ENCODE results near the gene SRPRB. TPM values are rescaled to one million over a fixed set of nuclear protein-coding genes. Genes with fewer than 3 reads are reported as not detected.
"Not testable (repeated sequence)": the region's sequence is repeated elsewhere in the genome, so short reads cannot be mapped to it uniquely, and the experiment has no call there.

SRPRB gene
- total RNA-seq, 2 experiments from 2014 or later: 45.9 to 49.6 TPM

- POLR2A ChIA-PET: no interaction called here
- no peak for DNase-seq
- Mint-ChIP-seq H3K4me1 (no peaks in the 10 kb centered on the region), H3K27ac (no peak overlapping the region), H3K9me3 (no peaks in the 10 kb centered on the region), H3K36me3 (ENCODE audit: low read depth) (no peaks in the 10 kb centered on the region), H3K27me3 (peaks cover 27% of the 10 kb centered on the region), H3K4me3 (no peak overlapping the region)
- CTCF ChIA-PET: no interaction called here
These were observed 40.4 kb upstream of the SRPRB start for GRCh38 chr3:133765256-133765655.

- no peaks in the 10 kb centered on the region for H3K36me3 Mint-ChIP-seq (ENCODE audit: low read depth)
- no peak overlapping the region for H3K4me3 Mint-ChIP-seq
- H3K9me3 Mint-ChIP-seq: no peaks in the 10 kb centered on the region
- peaks cover 27% of the 10 kb centered on the region for H3K27me3 Mint-ChIP-seq
- no peak for DNase-seq
- no peaks in the 10 kb centered on the region for H3K4me1 Mint-ChIP-seq
- ChIA-PET POLR2A (no interaction called here), CTCF (no interaction called here)
- H3K27ac Mint-ChIP-seq: no peak overlapping the region
These were observed 38.0 kb upstream of the SRPRB start for GRCh38 chr3:133767607-133768006.

- Mint-ChIP-seq H3K27ac (no peak overlapping the region), H3K27me3 (peaks cover 16% of the 10 kb centered on the region), H3K9me3 (no peaks in the 10 kb centered on the region), H3K4me3 (no peak overlapping the region), H3K4me1 (no peaks in the 10 kb centered on the region), H3K36me3 (ENCODE audit: low read depth) (no peaks in the 10 kb centered on the region)
- no peak for DNase-seq
- POLR2A ChIA-PET: no interaction called here
- CTCF ChIA-PET: no interaction called here
These were observed 36.1 kb upstream of the SRPRB start for GRCh38 chr3:133769536-133769935.

DNA sequence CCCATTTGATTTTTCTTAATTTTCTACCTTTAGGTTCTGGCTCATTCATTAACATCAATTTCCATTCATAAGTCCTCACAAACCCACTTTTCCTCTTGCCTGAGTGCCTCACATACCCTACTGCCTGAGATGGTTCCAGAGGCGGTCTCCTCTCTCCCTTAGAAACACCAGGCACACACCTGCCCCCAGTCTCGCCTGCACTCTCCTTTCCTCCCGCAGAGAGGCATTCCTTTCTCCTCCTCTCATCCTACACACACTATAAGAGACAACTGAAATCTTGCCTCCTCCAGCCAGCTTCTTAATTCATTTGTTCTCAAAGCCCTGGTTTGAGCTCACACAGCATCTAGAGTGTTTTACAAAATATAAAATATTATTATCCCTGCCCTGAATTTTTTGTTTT is 31.9 kb upstream of the SRPRB start:
- Mint-ChIP-seq H3K27me3 (peaks cover 15% of the 10 kb centered on the region), H3K4me1 (no peaks in the 10 kb centered on the region), H3K36me3 (ENCODE audit: low read depth) (no peaks in the 10 kb centered on the region), H3K4me3 (no peak overlapping the region), H3K27ac (no peak overlapping the region), H3K9me3 (no peaks in the 10 kb centered on the region)
- ChIA-PET POLR2A (no interaction called here), CTCF (interaction anchor here (0.9 kb wide), 1 partner anchor 112 kb away, joined by 4 read pairs; the partner anchor contains the start of gene TOPBP1)
- DNase-seq: no peak

GRCh38 chr3:133775309-133775708 is 30.3 kb upstream of the SRPRB start:
- Mint-ChIP-seq H3K4me3 (no peak overlapping the region), H3K36me3 (ENCODE audit: low read depth) (no peaks in the 10 kb centered on the region), H3K27ac (no peak overlapping the region), H3K27me3 (peaks cover 25% of the 10 kb centered on the region), H3K4me1 (no peaks in the 10 kb centered on the region), H3K9me3 (no peaks in the 10 kb centered on the region)
- CTCF ChIA-PET: no interaction called here
- DNase-seq: no peak
- POLR2A ChIA-PET: no interaction called here

- CTCF ChIA-PET: interaction anchor here (0.7 kb wide), 1 partner anchor 119 kb away, joined by 3 read pairs; no protein-coding TSS in a partner anchor
- DNase-seq: no peak
- H3K27ac Mint-ChIP-seq: no peak overlapping the region
- POLR2A ChIA-PET: no interaction called here
- no peaks in the 10 kb centered on the region for H3K36me3 Mint-ChIP-seq (ENCODE audit: low read depth)
- H3K27me3 Mint-ChIP-seq: peaks cover 25% of the 10 kb centered on the region
- no peak overlapping the region for H3K4me3 Mint-ChIP-seq
- no peaks in the 10 kb centered on the region for H3K4me1 Mint-ChIP-seq
- no peaks in the 10 kb centered on the region for H3K9me3 Mint-ChIP-seq
These were observed 29.8 kb upstream of the SRPRB start for GRCh38 chr3:133775835-133776234.

DNA sequence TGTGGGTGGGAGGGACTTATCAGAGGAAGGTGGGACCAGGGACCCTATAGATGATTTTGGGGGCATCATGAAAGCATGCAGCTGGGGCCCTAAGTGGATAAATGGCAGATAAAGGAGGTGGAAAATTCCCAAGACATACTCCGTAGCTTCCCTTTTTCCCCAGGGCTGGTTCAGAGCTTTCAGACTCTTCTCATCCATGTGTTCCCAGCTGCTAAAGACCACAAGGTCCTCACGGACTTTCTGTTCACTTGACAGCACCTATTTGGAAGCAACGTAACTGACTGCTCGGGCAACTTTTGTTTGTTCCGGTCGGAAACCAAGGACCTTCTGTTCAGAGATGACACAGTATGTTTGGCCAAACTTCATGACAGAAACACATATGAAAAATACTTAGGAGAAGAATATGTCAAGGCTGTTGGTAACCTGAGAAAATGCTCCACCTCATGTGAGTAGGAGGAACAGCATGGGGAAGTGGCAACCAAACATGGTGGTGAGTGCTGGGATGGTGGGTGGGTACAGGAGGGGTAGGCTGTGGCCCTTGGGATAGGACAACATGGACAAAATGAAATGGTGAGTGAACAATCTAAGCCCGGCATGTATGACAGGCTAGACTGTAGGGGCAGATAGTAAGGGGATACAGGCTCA is 28.7 kb upstream of the SRPRB start:
- CTCF ChIA-PET: no interaction called here
- Mint-ChIP-seq H3K27me3 (peaks cover 29% of the 10 kb centered on the region), H3K4me3 (no peak overlapping the region)

GRCh38 chr3:133777807-133778568 is 27.6 kb upstream of the SRPRB start:
- no peaks in the 10 kb centered on the region for H3K9me3 Mint-ChIP-seq
- no peak overlapping the region for H3K27ac Mint-ChIP-seq
- peaks cover 35% of the 10 kb centered on the region for H3K27me3 Mint-ChIP-seq
- H3K4me1 Mint-ChIP-seq: no peaks in the 10 kb centered on the region
- no peak for DNase-seq
- no peaks in the 10 kb centered on the region for H3K36me3 Mint-ChIP-seq (ENCODE audit: low read depth)
- POLR2A ChIA-PET: no interaction called here
- CTCF ChIA-PET: no interaction called here
- no peak overlapping the region for H3K4me3 Mint-ChIP-seq

More for the DNA sequence above, 28.7 kb upstream of the SRPRB start:
- Mint-ChIP-seq H3K9me3 (no peaks in the 10 kb centered on the region), H3K36me3 (ENCODE audit: low read depth) (no peaks in the 10 kb centered on the region), H3K27ac (no peak overlapping the region), H3K4me1 (no peaks in the 10 kb centered on the region)
- POLR2A ChIA-PET: no interaction called here
- DNase-seq: no peak

DNA sequence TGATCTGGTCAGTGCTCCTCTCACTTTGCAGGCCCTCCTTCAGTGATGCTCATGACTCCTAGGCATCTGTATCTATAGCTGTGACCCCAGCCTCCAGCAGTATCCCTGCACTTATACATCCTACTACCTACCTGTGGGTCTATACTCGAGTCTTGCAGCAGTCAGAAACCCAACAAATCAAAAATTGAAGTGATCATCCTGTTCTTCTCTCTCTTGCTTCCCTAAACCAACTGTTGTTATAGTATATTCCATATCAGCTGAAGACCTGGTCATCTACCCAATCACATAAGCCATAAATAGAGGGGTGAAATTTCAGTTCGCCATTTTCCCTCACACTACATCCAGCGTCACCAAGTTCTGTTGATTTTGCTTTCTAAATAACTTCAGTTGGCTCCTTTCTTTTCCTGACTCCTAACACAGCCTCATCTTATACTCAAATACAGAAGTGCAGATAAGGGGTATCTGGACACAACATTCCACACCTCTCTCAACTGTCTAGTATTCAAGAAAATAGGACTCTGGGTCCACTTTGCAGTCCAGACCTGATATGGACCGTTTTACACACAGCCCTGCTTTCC is 25.9 kb upstream of the SRPRB start:
- CTCF ChIA-PET: no interaction called here
- Mint-ChIP-seq H3K9me3 (no peaks in the 10 kb centered on the region), H3K27ac (no peak overlapping the region), H3K4me1 (no peaks in the 10 kb centered on the region), H3K4me3 (no peak overlapping the region), H3K36me3 (ENCODE audit: low read depth) (no peaks in the 10 kb centered on the region), H3K27me3 (peaks cover 37% of the 10 kb centered on the region)
- POLR2A ChIA-PET: no interaction called here
- no peak for DNase-seq

DNA sequence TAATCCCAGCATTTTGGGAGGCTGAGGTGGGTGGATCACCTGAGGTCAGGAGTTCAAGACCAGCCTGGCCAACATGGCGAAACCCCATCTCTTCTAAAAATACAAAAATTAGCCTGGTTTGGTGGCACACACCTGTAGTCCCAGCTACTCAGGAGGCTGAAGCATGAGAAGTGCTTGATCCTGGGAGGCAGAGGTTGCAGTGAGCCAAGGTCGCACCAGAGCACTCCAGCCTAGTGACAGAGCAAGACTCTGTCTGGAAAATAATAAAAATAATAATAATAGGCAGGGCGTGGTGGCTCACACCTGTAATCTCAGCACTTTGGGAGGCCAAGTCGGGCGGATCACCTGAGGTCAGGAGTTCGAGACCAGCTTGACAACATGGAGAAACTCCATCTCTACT is 24.9 kb upstream of the SRPRB start:
- POLR2A ChIA-PET; CTCF ChIA-PET; H3K9me3 Mint-ChIP-seq; H3K4me1 Mint-ChIP-seq; DNase-seq; H3K36me3 Mint-ChIP-seq (ENCODE audit: low read depth); H3K27ac Mint-ChIP-seq; H3K4me3 Mint-ChIP-seq: not testable (repeated sequence)
- H3K27me3 Mint-ChIP-seq: peaks cover 35% of the 10 kb centered on the region

- no peaks in the 10 kb centered on the region for H3K4me1 Mint-ChIP-seq
- DNase-seq: no peak
- H3K36me3 Mint-ChIP-seq (ENCODE audit: low read depth): no peaks in the 10 kb centered on the region
- peaks cover 40% of the 10 kb centered on the region for H3K27me3 Mint-ChIP-seq
- H3K27ac Mint-ChIP-seq: no peak overlapping the region
- H3K9me3 Mint-ChIP-seq: no peaks in the 10 kb centered on the region
- no peak overlapping the region for H3K4me3 Mint-ChIP-seq
- CTCF ChIA-PET: no interaction called here
- POLR2A ChIA-PET: no interaction called here
These were observed 24.0 kb upstream of the SRPRB start for GRCh38 chr3:133781570-133781969.

- Mint-ChIP-seq H3K27me3 (peaks cover 43% of the 10 kb centered on the region), H3K27ac (no peak overlapping the region), H3K9me3 (no peaks in the 10 kb centered on the region), H3K36me3 (ENCODE audit: low read depth) (no peaks in the 10 kb centered on the region), H3K4me1 (no peaks in the 10 kb centered on the region), H3K4me3 (no peak overlapping the region)
- DNase-seq: no peak
- ChIA-PET CTCF (no interaction called here), POLR2A (no interaction called here)
These were observed 23.2 kb upstream of the SRPRB start for GRCh38 chr3:133782454-133782853.

- no peaks in the 10 kb centered on the region for H3K4me1 Mint-ChIP-seq
- CTCF ChIA-PET: no interaction called here
- POLR2A ChIA-PET: no interaction called here
These were observed 21.9 kb upstream of the SRPRB start for GRCh38 chr3:133783762-133784161.

GRCh38 chr3:133788024-133788423 is 17.6 kb upstream of the SRPRB start:
- Mint-ChIP-seq H3K27me3 (peaks cover 21% of the 10 kb centered on the region), H3K4me1 (no peaks in the 10 kb centered on the region), H3K9me3 (peaks cover 21% of the 10 kb centered on the region), H3K4me3 (no peak overlapping the region), H3K36me3 (ENCODE audit: low read depth) (no peaks in the 10 kb centered on the region), H3K27ac (no peak overlapping the region)
- ChIA-PET POLR2A (no interaction called here), CTCF (no interaction called here)
- DNase-seq: no peak

More at GRCh38 chr3:133783762-133784161, 21.9 kb upstream of the SRPRB start:
- H3K4me3 Mint-ChIP-seq: no peak overlapping the region
- H3K9me3 Mint-ChIP-seq: no peaks in the 10 kb centered on the region
- peaks cover 39% of the 10 kb centered on the region for H3K27me3 Mint-ChIP-seq
- H3K36me3 Mint-ChIP-seq (ENCODE audit: low read depth): no peaks in the 10 kb centered on the region
- H3K27ac Mint-ChIP-seq: no peak overlapping the region
- DNase-seq: no peak
